Suprapubic skin (tissue), 4 donors: Measurements from ENCODE around the gene LOXHD1.

ENCODE experiments used
- CTCF ChIP-seq, 2 donors: fragments of 200-600 bp in 1 of 2; fragments of 450-650 bp in 1 of 2; sonication (generic) in 1 of 2; IDR thresholded peaks; one replicate each; pipeline ENCODE4 v1.5.1; 2016 to 2019; ENCODE audit warnings: antibody characterized with exemption in 2 of 2, mild to moderate bottlenecking in 1 of 2, moderate library complexity in 1 of 2
- POLR2A ChIP-seq, 2 donors: fragments of 450-650 bp; IDR thresholded peaks; one replicate each; pipeline ENCODE4 v1.6.1; 2017; ENCODE audit warnings: antibody characterized with exemption in 2 of 2, mild to moderate bottlenecking in 2 of 2, moderate library complexity in 2 of 2
- POLR2AphosphoS5 ChIP-seq, 3 donors: sonication (generic); formaldehyde crosslinking; IDR thresholded peaks; one replicate each; pipeline ENCODE4 v1.6.1; 2017; ENCODE audit warnings: antibody characterized with exemption in 3 of 3

GRCh38 chr18:46696268-46696667 lies 39.2 kb upstream of the LOXHD1 start:
- no peak for TF ChIP-seq CTCF (IDR thresholded peaks at IDR 0.05)
- no peak for TF ChIP-seq POLR2A (IDR thresholded peaks at IDR 0.05)
- no peak for TF ChIP-seq POLR2AphosphoS5 (IDR thresholded peaks at IDR 0.05)
